Measurements from ENCODE around the gene FLVCR2. TPM values are rescaled to one million over a fixed set of nuclear protein-coding genes. Genes with fewer than 3 reads are reported as not detected.
A peak's percentile ranks its signal among the peaks of the same experiment; 100 is the strongest.

The FLVCR2 gene
- total RNA-seq, 4 donors from 2014 or later = 4.3 to 9.1 (median 6.3) TPM

DNA sequence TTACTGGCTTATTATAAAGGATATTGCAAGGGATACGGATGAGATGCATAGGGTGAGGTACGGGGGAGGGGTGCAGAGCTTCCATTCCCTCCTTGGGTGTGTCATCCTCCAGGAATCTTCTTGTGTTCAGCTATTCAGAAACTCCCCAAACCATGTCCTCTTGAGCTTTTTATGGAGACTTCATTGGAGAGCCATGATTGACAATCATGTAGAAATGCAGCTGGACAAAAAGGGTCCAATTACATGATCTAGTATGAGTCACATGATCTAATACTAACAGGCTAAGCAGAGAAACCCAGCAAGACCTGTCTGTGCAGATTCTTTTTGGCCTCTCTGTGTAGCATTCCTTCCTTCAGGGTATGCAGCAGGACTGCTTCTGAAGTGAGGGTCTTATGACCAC, 23.9 kb upstream of the FLVCR2 start:
- no peak overlapping the region for H3K27ac ChIP-seq

DNA sequence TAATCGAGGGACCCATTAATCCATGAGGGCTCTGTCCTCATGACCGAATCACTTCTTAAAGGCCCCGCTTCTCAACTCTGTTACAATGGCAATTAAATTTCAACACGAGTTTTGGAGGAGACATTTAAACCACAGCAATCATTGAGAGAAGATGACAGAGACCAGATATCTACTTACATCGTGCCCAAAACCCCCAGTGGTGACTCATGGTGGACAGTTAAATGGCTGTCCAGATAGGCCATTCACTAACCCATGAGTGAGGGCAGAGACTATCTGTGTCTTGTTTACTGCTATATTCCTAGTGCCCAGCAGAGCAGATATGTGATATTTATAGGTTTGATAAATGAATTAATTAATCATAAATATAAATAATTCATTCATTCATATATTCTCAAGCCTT, 20.0 kb upstream of the FLVCR2 start:
- Histone ChIP-seq H3K36me3 (no peaks in the 10 kb centered on the region), H3K27ac (no peak overlapping the region), H3K4me1 (peaks cover 4 to 14% of the 10 kb centered on the region in 2 donors), H3K4me3 (replicated peaks in 1 of 3) (no peak overlapping the region), H3K27me3 (no peaks in the 10 kb centered on the region), H3K9me3 (no peaks in the 10 kb centered on the region)
- TF ChIP-seq, protein P1, sequence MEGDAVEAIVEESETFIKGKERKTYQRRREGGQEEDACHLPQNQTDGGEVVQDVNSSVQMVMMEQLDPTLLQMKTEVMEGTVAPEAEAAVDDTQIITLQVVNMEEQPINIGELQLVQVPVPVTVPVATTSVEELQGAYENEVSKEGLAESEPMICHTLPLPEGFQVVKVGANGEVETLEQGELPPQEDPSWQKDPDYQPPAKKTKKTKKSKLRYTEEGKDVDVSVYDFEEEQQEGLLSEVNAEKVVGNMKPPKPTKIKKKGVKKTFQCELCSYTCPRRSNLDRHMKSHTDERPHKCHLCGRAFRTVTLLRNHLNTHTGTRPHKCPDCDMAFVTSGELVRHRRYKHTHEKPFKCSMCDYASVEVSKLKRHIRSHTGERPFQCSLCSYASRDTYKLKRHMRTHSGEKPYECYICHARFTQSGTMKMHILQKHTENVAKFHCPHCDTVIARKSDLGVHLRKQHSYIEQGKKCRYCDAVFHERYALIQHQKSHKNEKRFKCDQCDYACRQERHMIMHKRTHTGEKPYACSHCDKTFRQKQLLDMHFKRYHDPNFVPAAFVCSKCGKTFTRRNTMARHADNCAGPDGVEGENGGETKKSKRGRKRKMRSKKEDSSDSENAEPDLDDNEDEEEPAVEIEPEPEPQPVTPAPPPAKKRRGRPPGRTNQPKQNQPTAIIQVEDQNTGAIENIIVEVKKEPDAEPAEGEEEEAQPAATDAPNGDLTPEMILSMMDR (IDR thresholded peaks at IDR 0.05) = no peak
- no peak for TF ChIP-seq POLR2A (IDR thresholded peaks at IDR 0.05)
- DNase-seq = no peak
- intact Hi-C loops (cut with DNase I) = loop anchor here (10.0 kb wide), 1 partner anchor 64 kb away; no protein-coding TSS in a partner anchor
- 92 to 94% methylated on average over 5 of the region's 5 CpGs for WGBS, 2 donors

More for the DNA sequence above, 23.9 kb upstream of the FLVCR2 start:
- H3K36me3 ChIP-seq = no peaks in the 10 kb centered on the region
- intact Hi-C loops (cut with DNase I) = loop anchor here (10.0 kb wide), 1 partner anchor 60 kb away; no protein-coding TSS in a partner anchor
- H3K27me3 ChIP-seq = no peaks in the 10 kb centered on the region
- no peaks in the 10 kb centered on the region for H3K9me3 ChIP-seq
- no peak for DNase-seq
- 50 to 63% methylated on average over 2 of the region's 2 CpGs for WGBS, 2 donors
- peaks cover 0 to under 1% of the 10 kb centered on the region in 2 donors for H3K4me1 ChIP-seq
- TF ChIP-seq, protein P1 (IDR thresholded peaks at IDR 0.05) = no peak
- TF ChIP-seq POLR2A (IDR thresholded peaks at IDR 0.05) = no peak
- no peak overlapping the region for H3K4me3 ChIP-seq (replicated peaks in 1 of 3)

DNA sequence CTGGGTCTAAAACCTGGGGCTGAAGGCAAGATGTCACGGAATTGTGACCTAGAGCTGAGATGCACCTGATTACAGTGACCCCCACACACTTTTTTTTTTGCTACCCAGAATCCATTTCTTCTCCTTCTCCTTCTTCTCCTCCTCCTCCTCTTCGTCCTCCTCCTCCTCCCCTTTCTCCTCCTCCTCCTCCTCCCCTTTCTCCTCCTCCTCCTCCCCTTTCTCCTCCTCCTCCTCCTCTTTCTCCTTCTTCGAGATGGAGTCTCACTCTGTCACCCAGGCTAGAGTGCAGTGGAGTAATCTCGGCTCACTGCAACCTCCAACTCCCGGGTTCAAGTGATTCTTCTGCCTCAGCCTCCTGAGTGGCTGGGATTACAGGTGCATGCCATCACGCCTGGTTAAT, 19.4 kb upstream of the FLVCR2 start:
- H3K27ac ChIP-seq = no peak overlapping the region
- intact Hi-C loops (cut with DNase I) = loop anchor here (10.0 kb wide), 1 partner anchor 64 kb away; no protein-coding TSS in a partner anchor
- 84 to 85% methylated on average over 6 of the region's 6 CpGs for WGBS, 2 donors
- no peak for TF ChIP-seq POLR2A (IDR thresholded peaks at IDR 0.05)
- TF ChIP-seq, protein P1 (IDR thresholded peaks at IDR 0.05) = no peak
- DNase-seq = no peak
- no peaks in the 10 kb centered on the region for H3K9me3 ChIP-seq
- peaks cover 4 to 14% of the 10 kb centered on the region in 2 donors for H3K4me1 ChIP-seq
- H3K27me3 ChIP-seq = no peaks in the 10 kb centered on the region
- H3K36me3 ChIP-seq = no peaks in the 10 kb centered on the region
- H3K4me3 ChIP-seq (replicated peaks in 1 of 3) = no peak overlapping the region

DNA sequence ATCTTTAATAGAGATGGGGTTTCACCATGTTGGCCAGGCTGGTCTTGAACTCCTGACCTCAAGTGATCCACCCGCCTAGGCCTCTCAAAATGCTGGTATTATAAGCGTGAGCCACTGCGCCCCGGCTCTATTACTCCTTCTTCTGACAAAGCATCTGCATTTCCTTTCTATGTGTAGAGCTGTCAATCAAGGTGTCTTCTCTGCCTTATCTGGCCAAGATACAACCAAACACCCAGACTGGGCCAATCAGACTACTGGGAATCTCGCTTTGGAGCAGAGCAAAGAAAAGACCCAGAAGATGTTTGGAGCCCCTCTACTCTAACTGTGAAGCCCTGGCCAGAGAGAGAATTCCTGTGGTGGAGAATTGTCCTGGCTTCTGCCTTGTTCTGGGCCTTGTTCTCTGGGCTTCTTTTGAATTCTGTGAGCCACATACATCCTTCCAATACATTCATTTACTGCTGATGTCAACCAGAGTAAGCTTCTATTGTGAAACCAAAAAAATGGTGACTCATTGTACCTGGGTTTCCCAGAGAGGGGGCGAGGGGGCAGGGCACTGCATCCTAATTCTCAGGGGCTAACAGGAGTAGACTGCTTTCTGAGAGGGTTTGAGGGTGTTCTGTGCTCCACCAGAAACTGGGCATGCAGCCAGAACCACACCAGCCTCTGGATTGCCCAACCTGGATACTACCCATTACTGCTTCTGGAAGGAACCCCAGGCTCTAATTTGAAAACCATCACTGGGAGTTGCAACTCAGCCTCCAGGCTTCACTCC, 18.8 kb upstream of the FLVCR2 start:
- no peak overlapping the region for H3K27ac ChIP-seq
- peak; percentile 72 for DNase-seq
- no peak for TF ChIP-seq POLR2A (IDR thresholded peaks at IDR 0.05)
- TF ChIP-seq, protein P1 (IDR thresholded peaks at IDR 0.05) = no peak
- H3K9me3 ChIP-seq = no peaks in the 10 kb centered on the region
- H3K36me3 ChIP-seq = no peaks in the 10 kb centered on the region
- H3K27me3 ChIP-seq = no peaks in the 10 kb centered on the region
- 92 to 95% methylated on average over 6 of the region's 6 CpGs for WGBS, 2 donors
- H3K4me1 ChIP-seq = peaks cover 4 to 14% of the 10 kb centered on the region in 2 donors
- intact Hi-C loops (cut with DNase I) = loop anchor here (5.0 to 10.0 kb wide), 3 partner anchors 45 to 252 kb away; no protein-coding TSS in a partner anchor
- H3K4me3 ChIP-seq (replicated peaks in 1 of 3) = no peak overlapping the region

DNA sequence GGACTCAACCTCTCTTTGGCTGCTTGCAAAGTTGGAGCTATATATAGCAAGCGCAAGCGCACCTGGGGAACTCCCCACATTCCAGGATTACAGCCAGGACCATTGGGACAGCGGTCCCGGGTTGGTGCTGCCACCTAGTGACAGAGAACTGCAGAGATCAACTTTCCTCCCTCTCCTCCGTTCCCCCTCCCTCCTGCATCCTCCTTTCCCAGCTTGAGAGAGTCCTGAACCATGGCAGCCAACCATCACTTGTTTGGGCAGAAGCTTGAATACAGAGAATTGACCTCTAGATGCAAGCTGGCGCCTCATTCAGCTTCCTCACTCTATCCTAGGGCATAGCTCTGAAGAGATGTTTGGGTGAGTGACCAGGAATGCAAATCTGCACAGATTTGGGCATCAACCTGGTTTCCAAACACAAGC, 17.4 kb upstream of the FLVCR2 start:
- Histone ChIP-seq H3K27ac (no peak overlapping the region), H3K4me1 (peaks cover 4 to 14% of the 10 kb centered on the region in 2 donors), H3K4me3 (replicated peaks in 1 of 3) (no peak overlapping the region), H3K27me3 (no peaks in the 10 kb centered on the region), H3K9me3 (no peaks in the 10 kb centered on the region), H3K36me3 (no peaks in the 10 kb centered on the region)
- no peak for TF ChIP-seq POLR2A (IDR thresholded peaks at IDR 0.05)
- TF ChIP-seq, protein P1 (IDR thresholded peaks at IDR 0.05) = peak; percentile 42 to 95 (median 88)
- DNase-seq = peak; percentile 93 to 95
- 1 to 3% methylated on average over 6 of the region's 6 CpGs for WGBS, 2 donors
- intact Hi-C loops (cut with DNase I) = loop anchor here (5.0 to 10.0 kb wide), 2 partner anchors 46 to 254 kb away; no protein-coding TSS in a partner anchor
